Activated T-cell treated with anti-CD3 and anti-CD28 coated beads for 48 hours (primary cell): ENCODE results near the gene RNF220.
A peak's percentile ranks its signal among the peaks of the same experiment; 100 is the strongest.

Experiments used
- DNase-seq: peaks from one replicate; pipeline ENCODE4 v3.0.0-alpha.2; 2020; ENCODE audit warnings: low read depth

RNF220 gene

DNA sequence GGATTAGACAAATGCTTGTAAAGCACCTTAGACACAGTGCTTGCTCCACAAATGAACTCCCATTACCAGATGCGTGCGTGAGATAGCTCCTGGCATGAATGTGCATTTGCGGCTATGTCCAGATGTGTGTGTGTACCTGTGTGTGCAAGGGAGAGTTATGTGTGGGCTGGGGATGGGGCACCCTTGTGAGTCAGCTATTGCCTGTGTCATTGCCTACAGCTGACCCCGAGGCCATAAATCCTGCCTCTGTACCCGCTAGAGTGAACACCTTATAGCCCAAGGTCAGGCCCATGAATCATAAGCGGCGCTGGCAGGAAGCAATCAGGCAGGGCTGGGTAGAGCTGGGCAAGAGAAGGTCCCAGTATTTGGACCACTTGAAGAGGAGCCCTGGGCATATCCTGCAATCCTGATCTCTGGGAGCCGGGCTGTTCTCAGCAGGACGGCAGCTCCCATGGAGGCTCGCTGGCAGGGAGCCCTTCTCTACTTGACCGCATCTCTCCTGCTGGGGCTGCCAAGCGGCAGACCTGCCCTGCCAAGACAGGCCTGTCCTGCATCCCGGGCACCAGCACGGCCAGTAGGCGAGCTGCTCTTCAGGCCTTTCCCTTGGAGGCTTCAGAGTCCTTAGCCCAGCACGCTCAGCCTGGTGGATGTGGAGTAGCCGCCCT is 182.9 kb downstream of the RNF220 start:
- DNase-seq = no peak

DNA sequence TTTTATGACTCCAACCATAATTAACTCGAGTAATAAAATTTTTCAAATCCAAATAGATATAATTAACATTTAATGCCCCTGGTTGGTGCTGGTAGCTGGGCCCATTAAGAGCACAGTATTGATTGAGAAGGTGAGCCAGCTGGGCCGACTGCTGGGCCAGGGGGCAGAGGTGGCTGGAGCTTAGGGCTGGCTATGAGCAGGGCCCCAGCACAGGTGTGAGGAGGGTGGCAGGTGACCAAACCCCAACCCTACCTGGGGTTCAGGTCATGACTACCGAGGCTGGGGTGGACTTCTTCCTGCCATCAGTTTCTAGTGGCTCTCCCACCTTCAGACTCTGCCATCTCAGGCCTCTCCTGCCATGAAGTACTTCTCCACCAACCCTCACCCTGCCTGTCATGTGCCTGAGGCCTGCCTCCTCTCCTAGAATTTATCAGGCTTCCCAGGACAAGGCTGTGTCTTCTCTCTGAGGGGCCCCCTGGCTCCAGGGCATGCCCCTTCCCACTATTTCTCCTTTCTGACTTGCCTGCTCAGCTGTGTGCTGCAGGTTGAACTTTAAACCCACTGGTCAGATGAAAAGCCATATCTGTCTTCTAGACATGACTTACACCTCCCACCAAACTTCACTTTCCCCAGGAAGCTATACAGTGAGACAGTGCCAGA is 183.6 kb downstream of the RNF220 start:
- DNase-seq = no peak

DNA sequence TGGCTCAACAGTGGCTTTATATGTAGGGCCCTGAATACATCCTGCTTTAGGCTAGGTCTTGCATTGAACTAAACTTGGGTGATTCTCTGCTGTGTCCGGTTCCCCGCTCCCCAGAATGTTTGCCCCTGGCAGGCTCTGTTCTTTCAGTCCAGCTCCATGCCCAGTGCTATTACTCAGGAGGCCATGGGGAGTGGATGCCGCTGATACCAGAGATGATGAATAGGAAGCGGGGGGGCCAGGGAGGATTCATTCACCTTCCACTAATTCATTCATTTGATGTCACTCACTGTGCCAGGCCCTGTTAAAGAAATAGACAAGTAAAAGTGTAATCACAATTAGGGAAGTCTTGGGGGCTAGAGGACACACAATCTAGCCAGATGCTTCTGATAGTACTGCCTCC is 185.4 kb downstream of the RNF220 start:
- DNase-seq = no peak

DNA sequence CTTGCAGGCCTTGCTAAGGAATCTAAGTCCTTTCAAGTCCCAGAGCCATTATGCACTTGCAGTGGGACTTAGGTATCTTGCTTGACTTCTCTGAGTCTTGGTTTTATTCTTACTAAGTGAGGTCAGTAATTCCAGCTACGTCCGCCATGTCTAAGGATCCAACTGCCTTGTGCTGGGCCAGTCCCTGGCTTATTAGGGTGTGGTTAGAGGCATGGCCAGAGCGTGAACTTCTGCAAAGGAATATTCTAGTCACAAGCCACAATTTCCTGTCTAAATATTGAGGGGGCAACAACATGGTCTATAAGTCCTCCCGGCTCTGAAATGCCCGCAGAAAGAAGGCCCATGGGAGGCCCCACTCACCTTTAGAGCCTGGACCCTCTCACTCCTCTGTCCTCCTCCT is 186.3 kb downstream of the RNF220 start:
- DNase-seq = no peak

DNA sequence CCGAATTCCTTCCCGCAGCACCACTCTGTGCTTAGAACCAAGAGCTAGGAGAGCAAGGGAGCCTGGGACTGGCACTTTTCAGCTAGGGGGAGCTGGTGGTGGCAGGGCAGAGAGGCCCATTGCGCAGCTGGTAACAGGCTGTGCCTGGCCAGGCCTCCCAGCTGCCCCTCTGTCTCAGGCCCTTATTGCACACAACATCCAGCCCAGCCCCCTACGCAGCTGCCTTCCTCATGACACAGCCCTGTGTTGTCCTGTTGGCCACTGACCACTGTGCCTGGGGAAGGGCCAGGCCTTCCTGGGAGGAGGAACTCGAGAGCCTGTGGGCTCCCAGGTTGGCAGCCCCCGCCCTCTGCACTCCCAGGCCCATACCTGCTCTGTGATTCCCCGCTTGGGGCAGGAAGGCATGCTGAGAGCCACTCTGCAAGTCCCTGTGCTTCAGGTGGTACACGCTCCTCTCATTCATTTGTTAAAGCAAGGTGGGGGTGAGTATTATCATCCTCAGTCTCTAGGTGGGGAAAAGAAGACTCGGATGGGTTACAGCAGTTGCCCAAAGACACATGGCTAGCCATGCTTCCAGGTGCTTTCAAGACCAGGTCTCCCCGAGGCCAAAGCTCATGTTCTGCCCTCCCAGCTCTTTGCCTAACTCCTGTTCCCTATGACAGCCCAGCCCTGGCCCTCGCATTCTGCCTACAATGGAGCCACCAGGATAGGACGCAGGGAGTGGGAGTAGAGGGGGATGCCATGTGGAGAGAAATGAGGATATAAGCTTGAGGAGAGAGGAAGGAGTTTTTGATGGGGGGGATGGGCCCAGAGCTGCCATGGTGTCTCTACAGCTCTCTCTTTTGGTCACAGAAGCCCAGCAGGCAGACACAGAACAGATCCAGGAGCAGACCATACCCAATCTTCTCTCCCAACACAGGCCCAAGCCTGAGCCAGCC is 187.4 kb downstream of the RNF220 start:
- no peak for DNase-seq

DNA sequence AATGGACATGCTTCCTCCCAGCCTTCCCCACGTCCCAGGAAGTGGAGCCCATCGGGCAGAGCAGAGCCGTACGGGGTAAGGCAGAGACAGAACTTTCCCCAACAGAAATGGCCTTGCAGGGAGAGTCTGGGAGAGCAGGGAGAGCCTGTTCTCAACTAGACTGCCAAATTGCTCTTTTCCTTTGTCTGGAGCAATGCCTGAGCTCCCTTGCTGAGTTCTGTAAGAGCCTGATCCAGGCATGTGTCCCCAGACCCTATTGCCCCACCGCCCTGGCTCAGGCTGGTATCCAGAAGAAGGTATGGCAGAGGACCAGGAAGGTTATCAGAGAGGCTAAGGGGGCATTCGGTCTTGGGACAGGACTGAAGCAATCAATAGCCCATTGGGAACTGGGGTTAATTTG is 189.3 kb downstream of the RNF220 start:
- no peak for DNase-seq

DNA sequence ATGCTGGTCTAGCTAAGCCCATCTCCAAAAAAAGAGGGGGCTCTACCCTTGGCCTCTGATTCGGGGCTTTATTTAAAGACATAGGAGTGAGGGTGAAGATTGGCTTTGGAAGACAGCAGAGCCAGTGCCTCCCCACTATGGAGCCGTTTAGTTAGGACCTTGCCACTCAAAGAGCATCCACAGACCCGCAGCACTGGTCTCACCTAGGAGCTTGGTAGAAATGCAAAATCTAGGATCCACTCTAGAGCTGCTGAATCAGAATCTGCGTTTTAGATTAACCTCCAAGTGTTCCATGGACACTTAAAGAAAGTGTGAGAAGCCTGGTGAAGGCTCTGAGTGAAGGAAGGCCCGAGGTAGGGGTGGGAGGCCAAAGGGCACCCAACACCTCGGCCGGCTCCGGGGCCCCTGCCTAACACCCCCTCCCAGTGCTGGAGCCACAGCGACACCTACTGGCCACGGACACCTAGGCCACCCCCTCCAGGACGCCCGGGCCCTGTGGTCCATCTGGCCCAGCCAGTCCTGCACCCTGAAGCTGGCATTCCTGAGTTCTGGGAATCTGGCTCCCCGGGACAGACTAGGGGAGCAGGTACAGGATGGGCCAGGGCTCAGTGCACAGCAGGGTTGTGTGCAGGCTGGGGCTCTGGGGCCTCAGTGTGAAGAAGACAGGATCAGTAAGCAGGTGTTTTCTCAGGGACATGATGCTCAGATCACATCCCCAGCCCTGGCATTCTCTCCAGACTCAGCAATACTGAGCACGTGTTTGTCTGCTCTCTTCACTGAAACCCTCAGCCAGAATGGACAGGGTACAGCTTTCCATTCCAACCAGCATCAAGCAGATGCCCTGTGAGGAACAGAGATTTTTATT is 190.0 kb downstream of the RNF220 start:
- DNase-seq = peak; percentile 72

DNA sequence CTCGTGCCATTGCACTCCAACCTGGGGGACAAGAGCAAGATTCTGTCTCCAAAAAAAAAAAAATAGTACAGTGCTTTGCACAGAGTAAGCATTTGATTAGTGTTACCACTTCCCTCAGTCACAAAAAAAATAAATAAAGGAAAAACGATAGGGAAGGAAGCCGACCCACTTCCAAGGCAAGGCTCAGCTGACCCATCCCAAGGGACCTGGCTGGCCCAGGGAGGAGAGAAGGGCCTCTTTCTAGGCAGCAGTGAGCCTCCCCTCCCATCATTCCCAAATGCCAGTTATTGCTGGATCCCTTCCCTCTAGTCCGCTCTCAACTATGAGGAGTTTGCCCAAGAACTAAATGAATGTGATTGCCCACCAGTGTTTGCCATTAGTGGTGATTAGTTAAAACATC is 191.5 kb downstream of the RNF220 start:
- DNase-seq = no peak

DNA sequence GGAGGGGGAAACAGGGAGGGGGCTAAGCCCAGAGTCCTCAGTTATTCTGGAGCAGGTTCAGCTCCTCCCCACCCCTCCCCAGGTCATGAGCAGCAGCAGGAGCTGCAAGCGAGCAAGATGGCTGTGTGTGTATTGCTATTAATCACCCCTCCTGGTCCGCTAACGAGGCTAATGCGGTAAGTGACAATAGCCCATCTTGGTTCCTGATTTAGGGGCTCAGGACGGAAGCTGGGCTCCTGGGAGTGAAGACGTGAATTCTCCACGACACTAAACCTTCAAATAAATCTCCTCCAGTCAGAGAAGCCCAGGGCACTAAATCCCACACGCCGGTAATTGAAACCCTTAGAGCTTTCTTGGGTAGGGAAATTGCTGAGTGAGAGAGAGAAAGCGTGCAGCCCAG is 193.1 kb downstream of the RNF220 start:
- DNase-seq = no peak

DNA sequence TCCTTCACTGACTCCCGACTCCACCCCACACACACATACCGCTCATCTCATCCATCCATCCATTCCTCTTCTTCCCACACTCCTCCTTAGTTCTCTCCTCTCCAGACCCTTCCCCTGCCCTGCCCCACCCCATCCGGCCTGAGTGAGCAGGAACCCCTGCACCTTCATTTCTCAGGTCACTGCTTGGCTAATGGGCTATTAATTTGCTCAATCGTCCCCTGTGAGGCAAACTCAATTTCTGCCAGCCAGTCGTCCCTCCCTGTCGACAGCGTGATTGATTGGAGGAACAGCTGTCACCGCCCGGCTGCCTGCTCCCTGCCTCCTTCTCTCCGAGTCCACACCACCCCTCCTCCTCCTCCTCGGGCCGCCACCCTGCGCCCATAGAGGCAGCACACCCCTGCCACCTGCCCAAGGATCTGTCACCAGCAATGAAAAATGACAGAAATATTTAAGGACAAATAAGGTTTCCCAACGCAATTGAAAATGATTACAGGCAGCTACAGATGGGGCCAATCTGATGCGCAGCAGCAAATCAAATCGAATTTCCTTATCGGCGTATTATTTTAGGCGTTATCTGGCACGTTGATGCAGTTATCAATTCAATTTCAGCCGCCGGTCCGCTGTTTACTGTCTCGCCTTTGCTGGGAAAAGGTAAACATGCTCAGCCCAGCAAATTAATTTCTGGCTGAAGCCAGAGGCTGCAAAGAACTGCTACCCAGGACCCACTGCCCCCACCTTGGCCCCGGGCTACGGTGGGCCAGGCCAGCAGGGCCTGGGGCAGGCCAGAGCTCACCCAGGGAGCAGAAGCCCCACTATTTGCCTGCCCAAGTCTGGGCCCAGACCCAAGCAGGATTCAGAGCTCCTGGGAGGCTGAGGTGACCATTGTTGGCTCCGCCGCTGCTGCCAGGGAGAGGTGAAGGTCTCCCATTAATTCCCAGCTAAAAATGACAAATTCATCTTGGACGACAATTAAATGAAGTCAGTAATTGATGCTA is 197.9 kb downstream of the RNF220 start:
- DNase-seq = no peak

DNA sequence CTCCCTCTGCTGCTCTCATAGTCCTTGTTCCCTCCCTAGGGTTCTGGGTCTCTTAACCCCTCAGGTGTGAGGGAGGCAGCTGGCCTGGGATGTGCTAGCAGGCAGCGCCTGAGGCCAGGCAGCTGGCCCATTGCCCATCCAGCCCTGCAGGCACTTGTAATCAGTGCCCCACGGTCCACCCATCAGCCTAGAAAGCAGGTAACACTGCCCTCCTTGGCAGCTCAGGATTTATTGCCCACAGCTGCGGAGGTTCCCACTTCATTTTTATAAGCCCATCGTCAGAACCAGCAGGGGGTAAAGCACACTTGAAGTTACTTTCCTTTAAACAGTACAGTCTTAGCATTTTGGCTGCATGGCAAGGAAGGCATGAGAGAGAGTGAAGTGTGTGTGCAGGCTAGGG is 198.7 kb downstream of the RNF220 start:
- no peak for DNase-seq

DNA sequence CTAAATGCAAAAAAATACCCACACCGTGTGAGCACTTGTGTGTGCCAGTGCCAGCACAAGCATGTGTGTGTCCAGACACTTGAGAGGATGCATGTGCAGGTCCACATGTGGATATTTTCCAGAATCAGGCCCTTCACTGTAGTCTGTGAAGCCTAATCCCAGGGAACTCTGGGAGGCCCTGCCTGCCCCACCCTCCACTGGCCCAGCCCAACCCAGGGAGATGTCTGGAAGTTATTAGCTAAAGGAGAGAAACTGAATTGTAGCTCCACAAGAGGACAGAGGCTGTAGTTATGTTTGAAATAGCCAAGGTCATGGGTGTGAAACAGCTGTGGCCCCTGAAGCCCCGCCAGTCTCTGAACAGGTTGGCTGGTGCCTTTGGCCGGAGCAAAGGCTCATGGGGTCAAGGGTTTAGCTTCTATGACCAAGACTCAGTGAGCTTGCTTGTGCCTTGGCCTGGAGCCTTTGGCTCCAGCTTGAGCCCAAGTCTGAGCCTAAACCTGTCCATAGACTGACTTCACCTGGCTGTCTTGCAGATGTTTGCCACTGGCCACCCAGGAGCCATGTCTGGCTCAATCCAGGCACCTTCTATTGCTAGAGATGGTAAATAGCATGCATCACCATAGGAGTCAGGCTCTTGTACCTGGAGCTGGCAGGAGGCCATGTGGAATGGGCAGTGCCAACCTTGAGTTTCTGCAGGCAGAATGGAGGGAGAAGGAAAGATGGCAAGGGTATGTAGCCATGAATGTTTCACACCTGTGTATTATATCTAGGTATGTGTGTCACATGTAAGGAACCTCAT is 199.3 kb downstream of the RNF220 start:
- DNase-seq = no peak

DNA sequence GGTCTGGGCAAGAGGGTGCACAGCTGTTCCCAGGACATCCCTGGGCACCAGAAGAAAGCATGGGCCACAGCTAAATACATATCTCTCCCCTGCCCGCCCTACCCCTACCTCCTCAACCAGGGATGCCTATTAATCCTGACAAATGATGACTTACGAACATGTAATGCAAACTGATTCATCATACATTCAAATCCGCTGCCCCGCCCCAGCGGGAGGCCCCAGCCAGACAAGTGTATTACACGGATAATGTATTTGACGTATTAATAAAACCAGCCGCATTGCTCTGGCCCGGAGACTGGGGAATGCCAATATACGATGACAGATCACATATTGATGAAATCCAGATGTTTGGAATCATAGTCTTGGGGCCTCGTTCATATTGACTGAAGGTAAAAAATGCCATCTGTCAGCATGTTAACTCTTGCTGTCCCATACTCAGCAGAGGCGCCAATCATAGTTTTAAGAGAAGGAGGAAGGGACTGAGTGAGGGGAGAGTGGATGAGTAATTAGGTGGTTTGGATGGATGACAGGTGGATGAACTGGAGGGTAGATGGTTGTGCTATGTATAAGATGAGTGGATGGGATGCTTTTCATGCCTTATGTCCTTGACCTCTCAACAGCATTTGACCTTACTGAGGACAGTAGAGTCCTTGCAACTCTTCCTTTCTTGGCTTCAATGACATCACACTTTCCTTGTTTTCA is 201.0 kb downstream of the RNF220 start:
- DNase-seq = no peak

DNA sequence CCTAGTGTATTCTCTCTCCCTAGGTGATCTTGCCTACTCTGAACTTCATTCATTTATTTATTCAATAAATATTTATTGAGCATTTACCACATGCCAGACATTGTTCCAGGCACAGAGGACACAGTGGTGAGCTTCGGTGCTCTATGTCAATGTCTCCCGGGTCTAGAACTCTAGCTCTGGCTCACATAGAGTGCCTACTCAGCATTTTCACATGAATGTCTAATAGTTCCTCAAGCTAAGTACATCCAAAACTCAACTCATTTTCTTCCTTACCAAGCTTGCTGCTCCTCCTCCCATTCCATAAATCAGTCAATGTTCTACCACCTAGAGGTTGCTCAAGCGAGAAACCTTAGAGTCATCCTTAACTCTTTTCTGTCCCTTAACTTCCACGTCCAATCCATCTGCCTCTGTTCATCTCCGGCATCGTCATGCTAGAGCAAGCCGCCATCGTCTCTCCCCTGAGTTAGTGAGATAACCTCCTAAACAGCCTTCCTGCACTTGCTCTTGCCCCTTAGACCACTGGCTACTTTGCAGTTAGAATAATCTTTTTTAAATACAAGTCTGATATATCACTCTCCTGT is 201.7 kb downstream of the RNF220 start:
- DNase-seq = no peak

DNA sequence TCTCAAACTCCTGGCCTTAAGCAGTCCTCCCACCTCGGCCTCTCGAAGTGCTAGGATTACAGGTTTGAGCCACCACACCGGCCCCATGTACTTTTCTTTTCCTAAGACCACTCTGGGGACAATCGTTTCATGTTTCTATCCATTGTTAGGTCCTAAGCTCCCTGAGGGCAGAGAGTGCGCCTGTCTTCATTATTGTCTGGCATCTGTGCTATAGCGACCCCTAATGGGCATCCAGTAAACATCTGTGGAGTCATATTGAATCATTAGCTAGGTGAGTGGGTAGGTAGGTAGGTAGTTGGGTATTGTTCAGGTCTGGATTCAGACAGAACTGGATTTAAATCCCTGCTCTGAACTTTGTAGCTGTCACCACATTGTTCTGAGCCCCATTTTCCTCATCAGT is 203.1 kb downstream of the RNF220 start:
- DNase-seq = no peak

DNA sequence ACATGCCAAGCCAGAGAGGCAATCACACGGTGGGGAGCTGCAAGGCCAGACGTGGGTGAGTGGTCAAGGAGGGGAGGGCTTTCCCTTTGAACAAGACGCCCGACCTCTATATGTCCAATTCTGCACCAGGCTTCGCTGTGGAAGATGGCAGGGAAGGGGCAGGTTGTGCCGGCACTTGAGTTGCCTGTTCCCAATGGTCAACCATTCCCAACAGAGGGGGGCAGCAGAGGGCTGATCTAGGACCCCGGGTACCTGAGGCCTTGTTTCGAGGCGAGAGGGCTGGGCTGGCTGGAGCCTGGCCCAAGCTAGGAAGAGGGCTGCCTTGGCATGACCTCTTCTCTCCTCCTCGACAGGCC is 204.3 kb downstream of the RNF220 start:
- no peak for DNase-seq

DNA sequence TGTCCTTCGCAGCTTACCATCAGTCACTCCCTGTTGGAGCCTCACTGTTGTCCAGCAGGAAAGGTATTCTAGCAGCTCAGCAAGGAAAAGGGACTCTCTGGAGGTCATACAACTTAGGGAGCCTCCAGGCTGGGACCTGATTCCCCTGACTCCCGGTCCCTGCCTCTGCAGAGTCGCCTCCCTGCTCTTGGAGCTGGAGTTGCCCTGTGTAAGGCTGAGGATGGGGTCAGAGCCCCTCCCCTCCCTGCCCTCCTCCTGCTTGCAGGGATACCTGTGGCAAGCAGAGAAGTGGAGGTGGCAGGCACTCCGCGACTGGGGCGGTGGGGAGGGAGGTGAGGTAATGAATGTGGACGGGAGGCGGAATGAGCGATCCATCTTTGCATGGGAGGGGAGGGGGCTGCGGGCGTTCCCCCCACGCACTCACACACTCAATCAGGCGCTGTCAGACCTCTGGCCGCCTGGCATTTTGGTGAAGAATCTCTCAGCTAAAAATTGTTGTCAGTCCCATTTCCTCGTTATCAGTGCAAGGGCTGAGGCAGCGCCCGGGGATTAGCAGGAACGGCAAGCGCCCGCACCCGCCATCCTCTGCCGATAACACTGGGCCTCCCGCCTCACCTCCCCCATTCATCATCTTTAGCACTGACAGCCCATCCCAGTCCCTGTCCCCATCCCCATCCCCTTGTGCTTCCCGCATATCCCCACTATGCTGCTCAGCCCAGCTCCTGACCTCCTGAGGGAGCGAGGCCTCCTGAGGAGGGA is 204.9 kb downstream of the RNF220 start:
- no peak for DNase-seq

DNA sequence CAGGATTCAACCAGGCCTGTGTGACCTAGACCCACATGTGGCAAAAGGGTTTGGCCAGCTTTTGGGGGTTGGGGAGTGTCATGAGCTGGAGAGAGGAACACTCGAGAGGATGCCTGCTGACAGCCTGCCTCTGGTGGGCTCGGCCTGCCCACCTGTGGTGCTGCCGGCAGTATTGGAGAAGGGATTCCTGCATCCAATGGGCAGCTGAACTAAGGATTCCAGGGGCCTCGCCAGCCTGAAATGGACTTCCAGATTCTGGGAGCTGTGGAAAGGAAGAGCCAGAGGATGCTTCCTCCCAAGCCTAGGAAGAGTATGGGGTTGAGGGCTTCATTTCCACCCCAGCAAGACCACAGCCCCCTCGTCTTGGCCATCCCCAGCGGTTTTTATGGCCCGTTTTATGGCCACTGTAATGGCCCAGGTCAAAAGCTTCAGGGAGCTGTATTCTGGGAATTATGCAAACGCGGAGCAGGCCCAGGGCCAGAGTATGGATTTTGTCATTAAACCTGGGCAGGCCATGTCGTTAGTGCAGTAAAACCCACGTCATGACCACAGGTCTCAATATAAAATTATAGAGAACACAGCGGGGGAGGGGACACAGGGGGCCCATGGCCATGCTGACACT is 205.6 kb downstream of the RNF220 start:
- DNase-seq = no peak
